Fibroblast of skin of left quadriceps (primary cell): ENCODE data around the gene TMSB10.
"Not testable (repeated sequence)": the region's sequence is repeated elsewhere in the genome, so short reads cannot be mapped to it uniquely, and the experiment has no call there.

Source experiments
- DNase-seq, 2 experiments: peaks; one replicate each; pipeline ENCODE4 v3.0.0-alpha.2; 2013; ENCODE audit warnings: low read depth in 2 of 2

Gene TMSB10

GRCh38 chr2:84904151-84904550, 1.3 kb upstream of the TMSB10 start:
- no peak for DNase-seq

GRCh38 chr2:84904717-84905174, 710 bp upstream of the TMSB10 start:
- no peak for DNase-seq

- DNase-seq = no peak
These were observed 848 bp downstream of the TMSB10 start for GRCh38 chr2:84906108-84906899.

GRCh38 chr2:84906900-84907714, 1.7 kb downstream of the TMSB10 start:
- DNase-seq = peak in 1 of 2 experiments; percentile 58

GRCh38 chr2:84908948-84909713, 3.7 kb downstream of the TMSB10 start:
- DNase-seq = no peak

GRCh38 chr2:84911135-84911678, 5.8 kb downstream of the TMSB10 start:
- DNase-seq = no peak

- no peak for DNase-seq
These were observed 7.5 kb downstream of the TMSB10 start for GRCh38 chr2:84912984-84913383.

- DNase-seq = no peak
These were observed 8.9 kb downstream of the TMSB10 start for GRCh38 chr2:84914334-84914733.

- not testable (repeated sequence) for DNase-seq
These were observed 10.2 kb downstream of the TMSB10 start for GRCh38 chr2:84915675-84916074.

- DNase-seq = not testable (repeated sequence)
These were observed 12.4 kb downstream of the TMSB10 start for GRCh38 chr2:84917821-84918220.

- no peak for DNase-seq
These were observed 13.0 kb downstream of the TMSB10 start for GRCh38 chr2:84918430-84918829.

- DNase-seq = peak; percentile 94 to 96
These were observed 14.6 kb downstream of the TMSB10 start for GRCh38 chr2:84919885-84920580.

- DNase-seq = no peak
These were observed 17.6 kb downstream of the TMSB10 start for GRCh38 chr2:84923009-84923408.

- no peak for DNase-seq
These were observed 19.0 kb downstream of the TMSB10 start for GRCh38 chr2:84924173-84925106.

GRCh38 chr2:84925336-84925723, 19.9 kb downstream of the TMSB10 start:
- no peak for DNase-seq

GRCh38 chr2:84925724-84926376, 20.4 kb downstream of the TMSB10 start:
- peak; percentile 73 to 76 for DNase-seq

- no peak for DNase-seq
These were observed 21.8 kb downstream of the TMSB10 start for GRCh38 chr2:84927275-84927627.

- DNase-seq = no peak
These were observed 25.9 kb downstream of the TMSB10 start for GRCh38 chr2:84931384-84931821.

GRCh38 chr2:84938194-84938879, 32.9 kb downstream of the TMSB10 start:
- peak in 1 of 2 experiments; percentile 58 for DNase-seq
